Inflammatory macrophage treated with lipopolysaccharide for 4 hours (primary cell): ENCODE results near the gene LRRC3.
A peak's percentile ranks its signal among the peaks of the same experiment; 100 is the strongest.
"Not testable (repeated sequence)": the region's sequence is repeated elsewhere in the genome, so short reads cannot be mapped to it uniquely, and the experiment has no call there.

ENCODE experiments used
- DNase-seq: peaks from one replicate; pipeline ENCODE4 v3.0.0-alpha.2; 2020

The LRRC3 gene, protein sequence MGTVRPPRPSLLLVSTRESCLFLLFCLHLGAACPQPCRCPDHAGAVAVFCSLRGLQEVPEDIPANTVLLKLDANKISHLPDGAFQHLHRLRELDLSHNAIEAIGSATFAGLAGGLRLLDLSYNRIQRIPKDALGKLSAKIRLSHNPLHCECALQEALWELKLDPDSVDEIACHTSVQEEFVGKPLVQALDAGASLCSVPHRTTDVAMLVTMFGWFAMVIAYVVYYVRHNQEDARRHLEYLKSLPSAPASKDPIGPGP

DNA sequence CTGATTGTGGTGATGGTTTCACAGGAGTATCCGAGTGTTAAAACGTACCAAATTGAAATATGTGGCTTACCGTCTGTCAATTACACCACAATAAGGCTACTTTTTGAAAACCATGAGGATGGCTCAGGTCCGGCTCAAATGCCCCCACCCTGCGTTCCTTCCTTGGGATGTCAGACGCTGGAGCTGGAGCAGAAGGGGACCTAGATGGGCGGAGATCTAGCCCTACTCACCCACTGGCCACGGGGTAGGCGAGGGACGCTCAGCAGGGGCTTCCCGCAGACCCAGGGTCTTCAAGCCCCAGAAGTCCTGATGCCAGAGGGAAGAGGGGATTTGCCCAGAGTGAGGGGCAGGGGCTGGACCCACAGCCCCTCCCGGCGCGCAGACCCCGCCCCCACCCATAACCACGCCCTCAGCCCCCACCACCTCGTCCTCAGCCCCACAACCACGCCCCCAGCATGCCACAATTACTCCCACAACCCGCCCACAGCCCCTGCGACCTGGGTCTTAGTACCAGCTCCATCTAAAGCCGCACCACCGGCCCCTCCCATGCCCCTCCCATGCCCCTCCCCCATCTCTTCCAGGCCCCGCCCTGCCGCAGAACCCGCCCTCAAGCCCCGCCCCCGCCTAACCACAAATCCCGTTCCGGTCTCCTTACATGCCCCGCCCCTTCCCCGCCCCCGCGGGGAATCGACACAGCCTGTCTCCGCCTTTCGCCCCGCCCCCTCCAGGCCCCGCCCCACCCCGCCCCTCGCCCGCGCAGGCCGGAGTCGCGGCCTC lies at the start of gene LRRC3:
Gene LRRC3 (plus strand): TSS at position 764 of the 777 bp plus-strand sequence. CDS start 1,135 bp downstream, outside the sequence.
- DNase-seq: peak; percentile 94

DNA sequence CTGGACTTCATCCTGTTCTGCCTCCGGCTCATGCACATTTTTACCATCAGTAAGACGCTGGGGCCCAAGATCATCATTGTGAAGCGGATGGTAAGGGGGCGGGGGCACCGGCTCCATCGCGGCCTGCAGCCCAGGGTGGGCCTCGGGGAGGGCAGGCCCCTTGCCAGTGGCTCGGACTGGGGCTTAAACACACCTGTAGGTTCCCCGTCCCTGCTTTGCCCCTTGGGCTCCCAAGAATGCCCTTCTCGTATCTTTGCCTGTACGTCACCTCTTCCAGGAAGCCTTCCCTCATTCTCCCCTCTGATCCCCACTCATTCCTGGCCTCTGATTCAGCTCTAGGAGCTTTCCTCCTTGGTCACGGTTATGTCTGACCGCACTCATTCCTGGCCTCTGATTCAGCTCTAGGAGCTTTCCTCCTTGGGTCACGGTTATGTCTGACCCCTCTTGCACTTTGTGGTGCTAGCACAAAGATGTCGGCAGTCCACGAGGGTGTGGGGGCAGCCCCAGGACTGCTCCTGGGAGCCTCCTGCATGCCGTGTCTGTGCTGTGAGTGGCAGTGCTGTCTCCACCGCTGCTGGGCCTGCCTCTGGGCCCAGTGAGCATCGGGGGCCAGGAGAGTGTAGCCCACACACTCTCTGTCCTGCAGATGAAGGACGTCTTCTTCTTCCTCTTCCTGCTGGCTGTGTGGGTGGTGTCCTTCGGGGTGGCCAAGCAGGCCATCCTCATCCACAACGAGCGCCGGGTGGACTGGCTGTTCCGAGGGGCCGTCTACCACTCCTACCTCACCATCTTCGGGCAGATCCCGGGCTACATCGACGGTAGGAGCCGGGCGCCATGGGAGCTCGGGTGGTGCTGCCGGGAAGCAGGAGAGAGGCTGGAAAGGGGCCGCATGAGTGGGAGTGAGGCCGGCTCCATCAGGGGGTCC lies 49.1 kb upstream of the LRRC3 start:
- DNase-seq: no peak

DNA sequence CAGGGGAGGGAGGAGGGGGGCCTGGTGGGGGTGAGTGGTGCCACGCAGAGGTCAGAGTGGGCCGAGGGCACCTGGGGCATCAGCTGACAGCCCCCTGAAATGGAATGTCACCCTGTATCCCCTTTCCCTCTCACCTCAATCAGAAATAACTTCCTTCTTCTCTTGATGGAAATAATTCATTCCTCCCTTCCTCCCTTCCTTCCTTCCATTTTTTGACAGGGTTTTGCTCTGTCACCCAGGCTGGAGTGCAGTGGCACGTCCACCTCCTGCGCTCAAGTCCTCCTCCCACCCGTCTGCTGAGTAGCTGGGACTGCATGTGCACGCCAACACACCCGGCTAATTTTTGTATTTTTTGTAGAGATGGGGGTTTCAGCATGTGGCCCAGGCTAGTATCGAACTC lies 48.4 kb upstream of the LRRC3 start:
- no peak for DNase-seq

DNA sequence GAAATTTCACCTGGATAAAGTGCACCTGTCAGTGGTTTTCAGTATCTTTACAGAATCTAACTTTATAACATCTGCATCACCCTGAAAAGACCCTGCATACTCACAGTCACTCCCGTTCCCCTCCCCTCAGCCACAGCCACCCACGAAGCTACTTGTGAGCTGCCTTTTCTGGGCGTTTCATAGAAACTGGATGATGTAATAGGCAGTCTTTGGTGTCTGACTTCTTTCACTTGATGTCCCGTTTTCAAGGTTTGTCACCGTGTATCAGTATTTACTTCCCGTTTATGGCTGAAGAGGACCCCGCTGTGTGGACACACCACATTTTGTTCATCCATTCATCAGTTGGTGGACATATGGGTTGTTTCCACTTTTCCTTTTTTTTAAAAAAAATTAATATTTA lies 47.8 kb upstream of the LRRC3 start:
- DNase-seq: peak; percentile 68

DNA sequence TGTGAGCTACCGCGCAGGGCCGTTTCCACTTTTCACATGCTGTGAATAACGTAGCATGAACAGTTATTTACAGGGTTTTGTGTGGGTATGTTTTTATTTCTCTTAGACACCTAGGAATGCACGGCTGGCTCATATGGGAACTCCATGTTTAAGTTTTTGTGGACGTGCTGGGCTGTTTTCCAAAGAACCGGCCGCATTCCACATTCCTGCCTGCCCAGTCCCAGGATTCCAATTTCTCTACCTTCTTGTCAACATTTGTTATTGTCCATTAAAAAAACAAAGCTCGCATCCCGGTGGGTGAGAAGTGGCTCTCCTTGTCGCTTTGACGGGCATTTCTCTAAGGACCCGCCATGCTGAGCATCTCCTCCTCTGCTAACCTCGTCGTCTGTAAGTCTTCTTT lies 47.1 kb upstream of the LRRC3 start:
- DNase-seq: no peak

DNA sequence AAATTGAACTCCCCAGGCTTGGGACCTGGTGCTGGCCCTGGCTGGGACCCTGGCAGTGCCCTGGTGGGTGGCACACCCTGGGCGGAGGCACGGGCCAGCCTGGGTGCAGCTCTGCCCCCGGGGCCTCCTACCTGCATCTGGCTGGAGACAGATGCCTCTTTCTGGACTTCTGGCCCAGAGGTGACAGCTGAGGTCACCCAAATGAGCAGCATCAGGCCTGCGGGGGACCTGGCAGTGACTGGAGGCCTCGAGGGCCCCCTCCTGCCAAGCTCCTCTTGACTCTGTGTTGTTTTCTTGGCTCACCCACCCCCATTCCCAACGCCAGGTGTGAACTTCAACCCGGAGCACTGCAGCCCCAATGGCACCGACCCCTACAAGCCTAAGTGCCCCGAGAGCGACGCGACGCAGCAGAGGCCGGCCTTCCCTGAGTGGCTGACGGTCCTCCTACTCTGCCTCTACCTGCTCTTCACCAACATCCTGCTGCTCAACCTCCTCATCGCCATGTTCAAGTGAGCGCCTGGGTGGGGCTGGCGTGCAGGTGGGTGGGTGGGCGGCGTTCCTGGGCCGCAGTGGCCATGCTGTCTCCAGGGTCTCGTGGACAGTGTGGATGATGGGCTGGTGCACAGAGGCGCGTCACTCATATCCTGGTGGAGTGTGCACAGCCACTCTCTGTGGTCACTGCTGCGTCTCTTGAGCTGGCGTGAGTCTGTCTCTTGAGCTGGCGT lies 41.6 kb upstream of the LRRC3 start:
- no peak for DNase-seq

DNA sequence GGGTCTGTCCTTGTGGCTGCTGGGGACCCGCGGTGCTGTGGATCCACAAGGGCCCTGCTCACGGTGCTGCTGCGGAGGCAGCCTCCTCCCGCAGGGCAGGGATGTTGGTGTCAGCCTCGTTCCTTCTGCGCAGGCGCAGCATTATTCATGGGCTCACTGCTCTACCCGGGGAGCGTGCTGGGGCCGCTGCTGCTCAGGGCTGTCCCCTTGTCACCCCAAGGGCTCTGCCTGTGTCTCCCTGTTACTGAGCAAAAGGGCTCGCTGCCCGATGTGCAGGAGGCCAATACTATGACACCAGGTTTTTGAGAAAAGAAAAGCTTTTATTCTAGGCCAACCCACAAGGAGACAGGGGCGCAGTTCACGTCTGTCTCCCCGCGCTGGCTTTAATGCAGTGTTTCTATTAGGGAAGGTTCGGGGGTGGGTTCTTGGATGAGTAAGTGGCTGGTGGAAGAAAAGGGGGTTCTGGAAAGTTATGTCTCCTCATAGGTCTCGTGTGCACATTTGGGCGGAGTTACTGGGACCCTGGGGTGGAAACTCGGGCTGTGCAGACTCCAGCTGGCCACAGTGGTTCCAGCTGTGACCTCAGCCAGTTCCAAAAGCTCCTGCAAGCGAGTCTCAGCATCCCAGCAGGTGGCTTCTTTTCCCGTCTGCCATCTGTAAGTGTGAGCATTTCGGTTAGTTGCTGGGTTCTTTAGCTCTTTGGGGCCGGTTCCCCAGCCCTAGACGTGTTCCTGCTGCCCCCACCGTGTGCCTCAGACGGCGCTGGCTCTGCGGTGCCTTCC lies 40.8 kb upstream of the LRRC3 start:
- no peak for DNase-seq

DNA sequence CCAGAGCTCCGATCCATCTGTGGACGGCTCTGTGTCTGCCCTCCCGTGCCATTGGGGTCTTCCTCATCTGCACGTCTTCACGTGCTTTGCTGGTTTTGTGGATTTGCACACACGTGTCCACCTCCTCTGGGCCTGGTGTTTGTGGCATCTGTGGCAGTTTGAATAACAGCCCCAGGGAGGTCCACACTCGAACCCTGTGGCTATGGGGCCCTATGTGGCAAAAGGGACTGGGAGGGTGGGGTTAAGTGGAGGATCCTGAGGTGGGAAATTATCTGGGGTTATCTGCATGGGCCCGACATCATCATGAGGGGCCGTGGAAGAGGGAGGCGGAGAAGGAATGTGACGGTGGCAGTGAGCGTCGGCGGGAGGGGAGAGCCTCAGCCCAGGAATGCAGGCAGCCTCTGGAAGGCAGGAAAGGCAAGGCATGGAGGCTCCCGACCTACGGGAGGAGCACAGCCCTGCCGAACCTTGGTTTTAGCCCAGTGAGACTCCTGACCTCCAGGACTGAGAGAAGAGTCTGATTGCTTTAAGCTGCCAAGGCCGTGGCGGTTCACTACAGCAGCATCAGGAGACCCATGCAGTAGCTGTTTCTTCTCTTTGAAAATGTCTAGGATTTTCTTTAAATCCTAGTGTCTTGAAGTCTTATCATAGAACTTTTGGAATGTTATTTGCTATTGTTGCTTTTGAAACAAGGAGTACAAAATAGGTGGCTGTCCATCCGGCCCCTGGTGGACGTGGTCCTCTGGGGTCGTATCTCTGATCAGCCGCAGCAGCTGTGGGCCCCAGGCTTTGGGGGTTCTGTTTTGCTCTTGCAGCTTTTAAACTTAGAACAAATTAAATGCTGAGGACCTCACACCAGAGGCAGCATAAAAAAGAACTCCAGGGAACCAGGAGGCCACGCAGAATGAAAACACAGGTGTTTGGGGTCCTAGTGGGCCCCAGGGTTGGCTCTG lies 40.0 kb upstream of the LRRC3 start:
- no peak for DNase-seq

DNA sequence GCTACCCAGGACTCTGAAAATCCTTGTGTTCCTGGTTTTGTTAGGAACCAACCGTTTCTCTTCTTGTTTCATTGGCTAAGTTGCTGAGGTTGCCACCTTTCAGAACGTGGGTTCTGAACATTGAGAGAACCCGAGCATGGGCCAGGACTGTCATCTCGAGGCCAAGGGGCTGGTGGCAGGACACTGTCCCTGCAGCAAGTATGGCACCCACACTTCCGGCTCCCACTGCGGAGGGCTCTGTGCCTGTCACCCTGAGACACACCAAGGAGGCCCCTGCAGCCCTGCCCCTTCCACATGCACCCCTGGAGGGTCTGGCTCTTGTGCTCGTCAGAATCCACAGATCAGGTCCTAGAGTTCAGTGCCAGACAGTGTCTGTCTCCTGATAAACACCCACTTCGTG lies 39.1 kb upstream of the LRRC3 start:
- DNase-seq: no peak

DNA sequence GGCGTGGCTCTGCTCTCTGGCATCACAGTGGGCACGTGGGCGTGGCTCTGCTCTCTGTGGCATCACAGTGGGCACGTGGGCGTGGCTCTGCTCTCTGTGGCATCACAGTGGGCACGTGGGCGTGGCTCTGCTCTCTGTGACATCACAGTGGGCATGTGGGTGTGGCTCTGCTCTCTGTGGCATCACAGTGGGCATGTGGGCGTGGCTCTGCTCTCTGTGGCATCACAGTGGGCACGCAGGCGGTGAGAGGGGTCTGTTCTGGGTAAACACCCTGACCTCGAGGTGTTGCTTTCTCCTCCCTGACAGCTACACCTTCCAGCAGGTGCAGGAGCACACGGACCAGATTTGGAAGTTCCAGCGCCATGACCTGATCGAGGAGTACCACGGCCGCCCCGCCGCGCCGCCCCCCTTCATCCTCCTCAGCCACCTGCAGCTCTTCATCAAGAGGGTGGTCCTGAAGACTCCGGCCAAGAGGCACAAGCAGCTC lies 37.6 kb upstream of the LRRC3 start:
- DNase-seq: not testable (repeated sequence)

DNA sequence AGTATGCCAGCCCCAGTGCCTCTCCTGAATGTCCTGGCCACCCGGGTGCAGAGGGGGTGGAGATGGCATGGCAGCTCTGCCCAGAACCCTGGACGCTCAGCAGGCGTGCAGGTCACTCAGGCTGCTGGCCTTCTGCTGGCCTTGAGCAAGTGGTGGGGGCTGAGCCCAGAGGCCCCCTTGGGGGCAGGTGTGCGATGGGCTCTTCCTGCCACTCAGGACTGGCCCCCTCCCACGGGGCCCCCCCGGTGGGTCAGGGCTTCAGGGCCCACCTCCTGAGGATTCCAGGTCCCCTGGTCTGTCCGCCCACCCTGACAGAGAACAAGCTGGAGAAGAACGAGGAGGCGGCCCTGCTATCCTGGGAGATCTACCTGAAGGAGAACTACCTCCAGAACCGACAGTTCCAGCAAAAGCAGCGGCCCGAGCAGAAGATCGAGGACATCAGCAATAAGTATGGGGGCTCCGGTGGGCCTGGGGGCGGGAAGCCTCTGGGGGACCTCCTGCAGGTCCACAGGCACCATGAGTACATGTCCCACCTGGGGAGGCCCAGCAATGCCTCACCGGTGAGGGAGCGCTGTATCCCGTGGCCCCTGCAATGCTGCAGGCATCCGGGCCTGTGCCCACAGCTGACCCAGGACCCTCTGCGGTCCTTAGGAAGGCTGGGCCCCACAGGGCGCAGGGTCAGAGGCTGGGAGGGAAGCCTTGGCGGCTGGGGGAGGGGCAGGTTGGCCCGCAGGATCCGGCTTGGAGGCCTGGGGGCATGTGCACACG lies 37.0 kb upstream of the LRRC3 start:
- DNase-seq: no peak

DNA sequence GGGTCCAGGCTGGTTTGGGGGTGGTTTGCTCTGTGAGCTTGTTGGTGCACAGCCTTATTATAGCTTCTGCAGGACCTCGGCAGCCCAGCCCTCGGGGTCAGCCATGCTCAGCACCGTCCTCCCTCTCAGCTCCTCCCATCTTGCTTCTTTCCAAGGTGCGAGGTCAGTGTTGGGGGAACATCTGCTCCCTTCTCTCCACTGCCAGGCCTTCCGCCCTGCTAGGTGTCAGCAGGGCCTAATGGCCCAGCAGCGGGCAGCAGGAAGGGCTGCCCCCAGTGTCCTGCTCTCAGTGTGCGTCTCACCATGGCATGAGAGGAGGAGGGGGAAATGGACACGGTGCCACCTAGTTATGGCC lies 36.5 kb upstream of the LRRC3 start:
- no peak for DNase-seq

DNA sequence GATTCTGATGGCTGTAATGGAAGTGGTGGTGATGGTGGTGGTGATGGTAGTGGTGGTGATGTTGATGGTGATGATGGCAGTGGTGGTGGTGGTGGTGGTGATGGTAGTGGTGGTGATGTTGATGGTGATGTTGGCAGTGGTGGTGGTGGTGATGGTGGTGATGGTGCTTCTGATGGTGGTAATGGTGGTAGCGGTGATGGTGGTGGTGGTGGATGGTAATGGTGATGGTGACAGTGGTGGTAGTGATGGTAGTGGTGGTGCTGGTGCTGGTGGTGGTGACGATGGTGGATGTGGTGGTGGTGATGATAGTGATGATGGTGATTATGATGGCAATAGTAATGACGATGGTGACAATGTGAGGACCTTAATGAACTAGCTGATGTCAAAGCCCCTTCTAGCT lies 35.6 kb upstream of the LRRC3 start:
- DNase-seq: no peak

DNA sequence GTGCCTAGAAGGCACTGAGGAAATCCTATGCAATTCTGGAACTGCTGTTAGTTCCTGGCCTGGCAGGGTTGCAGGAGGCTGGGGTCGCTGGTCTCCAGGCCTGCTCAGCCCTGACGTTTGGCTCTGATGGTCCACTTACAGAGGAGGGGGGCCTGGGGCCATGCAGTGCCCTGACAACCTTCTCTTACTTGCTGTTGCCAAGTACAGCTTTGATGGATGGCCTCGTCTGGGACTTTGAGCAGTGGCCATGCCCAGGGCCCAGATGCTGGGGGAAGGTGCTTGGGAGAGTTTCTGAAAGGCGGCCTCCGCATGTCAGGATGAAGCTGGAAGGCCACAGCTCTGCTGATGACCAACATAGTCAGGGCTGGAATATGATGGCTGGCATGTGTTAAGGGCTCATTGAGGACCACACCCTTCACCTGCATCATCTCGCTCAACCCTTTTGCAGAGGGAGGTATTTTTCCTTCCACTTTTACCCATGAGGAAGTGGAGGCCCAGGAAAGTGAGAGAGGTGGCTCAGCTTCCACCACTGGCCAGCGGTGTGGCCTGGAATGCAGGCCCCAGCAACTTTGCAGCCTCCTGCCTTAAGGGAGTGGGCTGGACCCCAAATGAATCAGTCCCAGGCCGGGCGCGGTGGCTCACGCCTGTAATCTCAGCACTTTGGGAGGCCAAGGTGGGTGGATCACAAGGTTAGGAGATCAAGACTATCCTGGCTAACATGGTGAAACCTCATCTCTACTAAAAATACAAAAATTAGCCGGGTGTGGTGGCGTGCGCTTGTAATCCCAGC lies 34.7 kb upstream of the LRRC3 start:
- no peak for DNase-seq

DNA sequence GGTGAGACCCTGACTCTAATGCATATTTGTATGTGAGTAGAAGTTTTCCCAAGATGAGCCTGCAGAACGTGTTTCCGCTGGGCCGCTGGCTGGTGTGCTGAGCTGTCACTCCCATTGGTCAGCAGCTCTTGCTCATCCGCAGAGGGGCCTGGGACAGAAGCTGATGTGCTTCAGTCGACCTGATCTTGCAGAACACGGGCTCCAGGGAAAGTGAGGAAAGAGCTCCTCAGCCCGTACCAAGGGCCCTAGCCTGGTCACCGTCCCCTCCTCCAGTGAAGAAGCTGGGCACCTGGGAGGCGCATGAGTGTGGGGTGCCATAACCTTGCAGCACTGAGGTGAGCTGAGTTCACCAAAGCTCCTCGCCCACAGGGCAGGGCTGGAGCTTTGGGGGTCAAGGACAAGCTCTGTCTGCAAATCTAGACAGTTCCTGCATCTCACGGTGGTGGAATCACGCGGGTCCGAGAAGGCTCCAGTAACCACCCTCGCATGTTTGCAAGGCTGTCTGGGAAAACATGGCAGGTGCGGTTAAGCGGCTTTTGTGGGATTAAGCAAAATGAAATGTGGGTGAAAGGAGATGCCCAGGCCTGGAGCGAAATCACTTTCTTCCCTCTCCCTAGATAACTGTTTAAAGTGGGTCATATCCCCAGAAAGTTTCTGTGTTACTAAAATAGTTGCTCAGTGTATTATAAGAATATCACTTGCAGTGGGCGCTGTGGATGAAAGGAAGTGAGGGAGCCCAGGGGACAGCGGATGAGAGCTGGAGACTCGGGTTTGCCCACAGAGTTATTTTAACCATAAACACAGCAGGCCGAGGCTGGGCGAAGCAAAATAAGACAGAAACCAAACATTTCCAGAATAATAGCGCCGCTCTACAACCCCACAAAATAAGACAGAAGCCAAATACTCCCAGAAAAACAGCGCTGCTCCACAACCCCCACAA lies 33.1 kb upstream of the LRRC3 start:
- DNase-seq: no peak

DNA sequence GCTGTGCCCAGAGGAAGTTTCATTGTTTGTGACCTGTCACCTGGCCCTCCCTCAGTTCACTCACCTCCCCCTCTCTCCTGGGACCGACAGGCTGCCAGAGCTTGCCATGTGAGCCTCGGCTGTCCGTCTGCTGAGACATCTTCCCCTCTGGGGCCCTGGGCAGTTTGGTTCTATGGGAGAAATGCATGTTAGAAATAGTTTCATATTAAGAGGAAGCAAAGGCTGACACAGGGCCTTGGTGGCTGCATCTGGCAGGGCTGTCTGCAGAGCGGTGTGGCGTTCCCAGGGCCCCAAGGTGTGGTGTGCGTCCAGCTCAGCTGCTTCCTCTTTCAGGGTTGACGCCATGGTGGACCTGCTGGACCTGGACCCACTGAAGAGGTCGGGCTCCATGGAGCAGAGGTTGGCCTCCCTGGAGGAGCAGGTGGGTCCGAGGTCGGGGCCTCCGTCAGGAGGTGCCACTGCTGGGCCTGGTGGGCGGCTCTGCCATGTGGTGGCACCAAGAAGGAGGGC lies 31.9 kb upstream of the LRRC3 start:
- DNase-seq: no peak

DNA sequence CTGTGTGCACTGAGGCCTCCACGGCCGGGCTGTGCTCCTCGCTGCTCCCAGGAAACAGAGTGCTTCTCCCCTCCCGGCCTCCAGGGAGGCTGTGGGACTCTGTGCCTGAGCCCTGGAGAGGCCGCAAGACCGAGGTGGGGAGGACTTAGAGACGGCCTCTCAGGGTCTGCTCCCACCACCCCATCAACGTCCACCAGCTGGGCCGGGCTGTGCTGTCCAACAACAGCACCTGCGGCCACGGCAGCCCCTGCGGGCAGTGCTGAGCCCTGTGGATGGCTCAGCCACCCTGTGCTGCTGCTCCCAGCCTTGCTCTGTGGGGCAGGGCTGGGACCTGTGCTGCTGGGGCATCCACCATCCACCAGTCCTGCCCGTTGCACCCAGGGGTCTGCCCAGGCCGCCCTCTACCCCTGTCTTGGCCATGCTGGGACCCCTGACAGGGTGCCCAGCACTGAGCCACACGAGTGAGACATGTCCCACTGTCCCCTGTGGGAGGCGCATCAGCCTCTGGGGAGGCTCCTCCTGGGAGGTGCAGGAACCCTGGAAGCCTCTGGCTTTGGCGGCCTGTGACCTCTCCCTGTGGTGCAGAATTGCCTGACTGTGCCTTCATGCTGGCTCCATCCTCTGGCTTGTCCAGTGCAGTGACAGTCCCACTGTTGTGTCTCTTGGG lies 31.2 kb upstream of the LRRC3 start:
- DNase-seq: no peak
